ENCODE measurements around the gene ZIM2. TPM values are rescaled to one million over a fixed set of nuclear protein-coding genes. Genes with fewer than 3 reads are reported as not detected.
A peak's percentile ranks its signal among the peaks of the same experiment; 100 is the strongest.
"Not testable (repeated sequence)": the region's sequence is repeated elsewhere in the genome, so short reads cannot be mapped to it uniquely, and the experiment has no call there.

ZIM2 gene
- total RNA-seq, 4 donors from 2014 or later, result 0.16 to 2.2 (median 1.2) TPM; not detected in 1

GRCh38 chr19:56858026-56858425 lies 17.5 kb upstream of the ZIM2 start:
- H3K27me3 ChIP-seq, result no peaks in the 10 kb centered on the region
- intact Hi-C loops (cut with DNase I; ENCODE audit: low total_unique reads), result no loop called here
- no peak for DNase-seq
- in situ Hi-C loops (cut with MboI; ENCODE audit: low pct_ligation_motif_present in 1 of 4, low pct_unique_long_range_greater_than_20kb in 1 of 4, low sequenced_read_pairs in 3 of 4), result no loop called here
- no peaks in the 10 kb centered on the region for H3K36me3 ChIP-seq
- H3K4me1 ChIP-seq, result no peaks in the 10 kb centered on the region
- 72 to 87% methylated on average over 2 to 4 of the region's 4 CpGs for WGBS, 2 donors (ENCODE audit: low coverage in 1 of 2)
- no peak overlapping the region for H3K27ac ChIP-seq
- H3K4me3 ChIP-seq, result no peak overlapping the region
- TF ChIP-seq EP300 (IDR thresholded peaks at IDR 0.05; ENCODE audit: low read depth) (no peak), POLR2AphosphoS5 (IDR thresholded peaks at IDR 0.05) (no peak)
- H3K9me3 ChIP-seq, result peaks cover 0 to 4% of the 10 kb centered on the region in 2 donors

GRCh38 chr19:56856822-56857221 lies 16.3 kb upstream of the ZIM2 start:
- 60 to 61% methylated on average over 3 of the region's 3 CpGs for WGBS, 2 donors (ENCODE audit: low coverage in 1 of 2)
- Histone ChIP-seq H3K4me3 (no peak overlapping the region), H3K9me3 (peaks cover 0 to 4% of the 10 kb centered on the region in 2 donors), H3K36me3 (no peaks in the 10 kb centered on the region), H3K4me1 (no peaks in the 10 kb centered on the region), H3K27ac (peak overlapping the region in 1 of 4 donors; percentile 48), H3K27me3 (no peaks in the 10 kb centered on the region)
- DNase-seq, result no peak
- in situ Hi-C loops (cut with MboI; ENCODE audit: low pct_ligation_motif_present in 1 of 4, low pct_unique_long_range_greater_than_20kb in 1 of 4, low sequenced_read_pairs in 3 of 4), result no loop called here
- intact Hi-C loops (cut with DNase I; ENCODE audit: low total_unique reads), result no loop called here
- TF ChIP-seq CTCF (IDR thresholded peaks at IDR 0.05) (no peak), POLR2A (IDR thresholded peaks at IDR 0.05) (no peak), EP300 (IDR thresholded peaks at IDR 0.05; ENCODE audit: low read depth) (no peak), POLR2AphosphoS5 (IDR thresholded peaks at IDR 0.05) (peak; percentile 5 to 48 (median 21))

GRCh38 chr19:56852361-56852760 lies 11.8 kb upstream of the ZIM2 start:
- H3K9me3 ChIP-seq; H3K27me3 ChIP-seq; H3K36me3 ChIP-seq; H3K27ac ChIP-seq; intact Hi-C loops (cut with DNase I; ENCODE audit: low total_unique reads); H3K4me3 ChIP-seq; in situ Hi-C loops (cut with MboI; ENCODE audit: low pct_ligation_motif_present in 1 of 4, low pct_unique_long_range_greater_than_20kb in 1 of 4, low sequenced_read_pairs in 3 of 4); DNase-seq; H3K4me1 ChIP-seq: not testable (repeated sequence)
- 80 to 87% methylated on average over 1 to 2 of the region's 2 CpGs for WGBS, 2 donors (ENCODE audit: low coverage in 1 of 2)

- in situ Hi-C loops (cut with MboI; ENCODE audit: low pct_ligation_motif_present in 1 of 4, low pct_unique_long_range_greater_than_20kb in 1 of 4, low sequenced_read_pairs in 3 of 4) (no loop called here), intact Hi-C loops (cut with DNase I; ENCODE audit: low total_unique reads) (no loop called here)
- Histone ChIP-seq H3K27ac (no peak overlapping the region), H3K4me1 (no peaks in the 10 kb centered on the region), H3K9me3 (no peaks in the 10 kb centered on the region), H3K27me3 (no peaks in the 10 kb centered on the region), H3K4me3 (no peak overlapping the region), H3K36me3 (no peaks in the 10 kb centered on the region)
- WGBS, 2 donors (ENCODE audit: low coverage in 1 of 2), result 86 to 87% methylated on average over 4 of the region's 4 CpGs
- no peak for DNase-seq
- TF ChIP-seq POLR2AphosphoS5 (IDR thresholded peaks at IDR 0.05), result no peak
- TF ChIP-seq EP300 (IDR thresholded peaks at IDR 0.05; ENCODE audit: low read depth), result no peak
- TF ChIP-seq POLR2A (IDR thresholded peaks at IDR 0.05), result no peak
- TF ChIP-seq CTCF (IDR thresholded peaks at IDR 0.05), result no peak
These were observed 7.6 kb upstream of the ZIM2 start for GRCh38 chr19:56848166-56848565.

GRCh38 chr19:56842412-56842811 lies 1.9 kb upstream of the ZIM2 start:
- Histone ChIP-seq H3K4me3 (no peak overlapping the region), H3K4me1 (no peaks in the 10 kb centered on the region), H3K36me3 (no peaks in the 10 kb centered on the region), H3K27ac (no peak overlapping the region), H3K27me3 (no peaks in the 10 kb centered on the region), H3K9me3 (peaks cover 0 to 8% of the 10 kb centered on the region in 2 donors)
- intact Hi-C loops (cut with DNase I; ENCODE audit: low total_unique reads), result no loop called here
- no peak for DNase-seq
- no peak for TF ChIP-seq POLR2A (IDR thresholded peaks at IDR 0.05)
- 86 to 95% methylated on average over 1 of the region's 1 CpG for WGBS, 2 donors (ENCODE audit: low coverage in 1 of 2)
- in situ Hi-C loops (cut with MboI; ENCODE audit: low pct_ligation_motif_present in 1 of 4, low pct_unique_long_range_greater_than_20kb in 1 of 4, low sequenced_read_pairs in 3 of 4), result no loop called here

- H3K9me3 ChIP-seq, result peaks cover 0 to 14% of the 10 kb centered on the region in 2 donors
- no peaks in the 10 kb centered on the region for H3K27me3 ChIP-seq
- H3K36me3 ChIP-seq, result no peaks in the 10 kb centered on the region
- intact Hi-C loops (cut with DNase I; ENCODE audit: low total_unique reads), result no loop called here
- DNase-seq, result no peak
- no peaks in the 10 kb centered on the region for H3K4me1 ChIP-seq
- H3K4me3 ChIP-seq, result no peak overlapping the region
- no peak for TF ChIP-seq POLR2AphosphoS5 (IDR thresholded peaks at IDR 0.05)
- no peak for TF ChIP-seq POLR2A (IDR thresholded peaks at IDR 0.05)
- TF ChIP-seq CTCF (IDR thresholded peaks at IDR 0.05), result no peak
- 63 to 64% methylated on average over 11 to 12 of the region's 12 CpGs for WGBS, 2 donors (ENCODE audit: low coverage in 1 of 2)
- peak overlapping the region in 1 of 4 donors; percentile 91 for H3K27ac ChIP-seq
- in situ Hi-C loops (cut with MboI; ENCODE audit: low pct_ligation_motif_present in 1 of 4, low pct_unique_long_range_greater_than_20kb in 1 of 4, low sequenced_read_pairs in 3 of 4), result no loop called here
These were observed 642 bp upstream of the ZIM2 start for GRCh38 chr19:56841193-56841543.

Measured in transverse colon (tissue), 4 donors.